HEK293 (cell line): ENCODE results near the gene CLGN.

ENCODE experiments used
- GFI1B ChIP-seq: fragments of 450-650 bp; formaldehyde crosslinking; IDR thresholded peaks from 2 replicates; pipeline ENCODE4 v1.5.1; 2016; ENCODE audit warnings: missing biosample characterization, missing genetic modification characterization
- KLF16 ChIP-seq: fragments of 450-650 bp; formaldehyde crosslinking; IDR thresholded peaks from 2 replicates; pipeline ENCODE4 v1.5.1; 2017; ENCODE audit warnings: missing biosample characterization, missing genetic modification characterization
- ZBTB17 ChIP-seq: fragments of 450-650 bp; formaldehyde crosslinking; IDR thresholded peaks from 2 replicates; pipeline ENCODE4 v1.5.1; 2016; ENCODE audit warnings: missing biosample characterization, missing genetic modification characterization
- ZNF140 ChIP-seq: fragments of 450-650 bp; formaldehyde crosslinking; IDR thresholded peaks from 2 replicates; pipeline ENCODE4 v1.5.1; 2016; ENCODE audit warnings: missing biosample characterization, missing genetic modification characterization
- ZNF174 ChIP-seq: fragments of 450-650 bp; formaldehyde crosslinking; IDR thresholded peaks from 2 replicates; pipeline ENCODE4 v1.5.0; 2017; ENCODE audit warnings: missing biosample characterization, mild to moderate bottlenecking, missing genetic modification characterization
- ZNF223 ChIP-seq: fragments of 450-650 bp; formaldehyde crosslinking; IDR thresholded peaks from 2 replicates; pipeline ENCODE4 v1.5.1; 2016; ENCODE audit warnings: missing biosample characterization, missing genetic modification characterization
- ZNF350 ChIP-seq: fragments of 450-650 bp; formaldehyde crosslinking; IDR thresholded peaks from 2 replicates; pipeline ENCODE4 v1.5.0; 2017; ENCODE audit warnings: missing biosample characterization, mild to moderate bottlenecking, missing genetic modification characterization
- ZNF571 ChIP-seq: fragments of 450-650 bp; formaldehyde crosslinking; IDR thresholded peaks from 2 replicates; pipeline ENCODE4 v1.5.0; 2017; ENCODE audit warnings: missing biosample characterization, missing genetic modification characterization
- TF ChIP-seq, protein P1 (sequence below): fragments of 450-650 bp; formaldehyde crosslinking; IDR thresholded peaks from 2 replicates; pipeline ENCODE4 v1.5.1; 2016; ENCODE audit warnings: missing biosample characterization, missing genetic modification characterization
- TF ChIP-seq, protein P2 (sequence below): fragments of 450-650 bp; formaldehyde crosslinking; IDR thresholded peaks from 2 replicates; pipeline ENCODE4; 2016; ENCODE audit warnings: missing biosample characterization, missing genetic modification characterization
- TF ChIP-seq, protein P3 (sequence below): fragments of 450-650 bp; formaldehyde crosslinking; IDR thresholded peaks from 2 replicates; pipeline ENCODE4 v1.5.1; 2016; ENCODE audit warnings: missing biosample characterization, missing genetic modification characterization
- TF ChIP-seq, protein P4 (sequence below): fragments of 450-650 bp; formaldehyde crosslinking; IDR thresholded peaks from 2 replicates; pipeline ENCODE4 v1.5.0; 2017; ENCODE audit warnings: missing biosample characterization, missing genetic modification characterization, borderline replicate concordance

DNA sequence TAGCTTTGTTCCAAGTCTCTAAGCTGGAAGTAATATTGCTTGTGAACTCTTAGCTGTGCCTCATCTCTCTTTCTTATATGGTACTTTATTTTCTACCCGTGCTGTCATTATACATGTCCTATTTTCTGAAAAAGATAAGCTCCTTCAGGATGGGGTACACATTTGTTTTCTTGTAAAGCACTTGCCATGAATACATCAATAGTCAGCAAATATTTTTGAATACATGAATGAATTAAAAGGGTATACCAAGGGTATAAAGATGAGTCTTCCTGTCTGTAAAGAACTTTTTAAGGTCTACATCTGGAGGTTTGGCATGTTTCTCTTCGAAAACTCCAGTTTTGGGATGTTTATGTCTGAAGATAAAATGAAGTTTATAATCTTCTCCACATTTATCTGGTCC, 27.3 kb downstream of the CLGN start:
- TF ChIP-seq KLF16 (tag by site-specific recombination) (no peak), GFI1B (tag by site-specific recombination) (no peak), ZNF140 (no peak), ZBTB17 (no peak), ZNF350 (tag by site-specific recombination) (no peak), ZNF174 (tag by site-specific recombination) (no peak), ZNF223 (tag by site-specific recombination) (no peak), ZNF571 (tag by site-specific recombination) (no peak)
- TF ChIP-seq, protein P1, sequence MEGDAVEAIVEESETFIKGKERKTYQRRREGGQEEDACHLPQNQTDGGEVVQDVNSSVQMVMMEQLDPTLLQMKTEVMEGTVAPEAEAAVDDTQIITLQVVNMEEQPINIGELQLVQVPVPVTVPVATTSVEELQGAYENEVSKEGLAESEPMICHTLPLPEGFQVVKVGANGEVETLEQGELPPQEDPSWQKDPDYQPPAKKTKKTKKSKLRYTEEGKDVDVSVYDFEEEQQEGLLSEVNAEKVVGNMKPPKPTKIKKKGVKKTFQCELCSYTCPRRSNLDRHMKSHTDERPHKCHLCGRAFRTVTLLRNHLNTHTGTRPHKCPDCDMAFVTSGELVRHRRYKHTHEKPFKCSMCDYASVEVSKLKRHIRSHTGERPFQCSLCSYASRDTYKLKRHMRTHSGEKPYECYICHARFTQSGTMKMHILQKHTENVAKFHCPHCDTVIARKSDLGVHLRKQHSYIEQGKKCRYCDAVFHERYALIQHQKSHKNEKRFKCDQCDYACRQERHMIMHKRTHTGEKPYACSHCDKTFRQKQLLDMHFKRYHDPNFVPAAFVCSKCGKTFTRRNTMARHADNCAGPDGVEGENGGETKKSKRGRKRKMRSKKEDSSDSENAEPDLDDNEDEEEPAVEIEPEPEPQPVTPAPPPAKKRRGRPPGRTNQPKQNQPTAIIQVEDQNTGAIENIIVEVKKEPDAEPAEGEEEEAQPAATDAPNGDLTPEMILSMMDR (tag by site-specific recombination): no peak
- TF ChIP-seq, protein P2, sequence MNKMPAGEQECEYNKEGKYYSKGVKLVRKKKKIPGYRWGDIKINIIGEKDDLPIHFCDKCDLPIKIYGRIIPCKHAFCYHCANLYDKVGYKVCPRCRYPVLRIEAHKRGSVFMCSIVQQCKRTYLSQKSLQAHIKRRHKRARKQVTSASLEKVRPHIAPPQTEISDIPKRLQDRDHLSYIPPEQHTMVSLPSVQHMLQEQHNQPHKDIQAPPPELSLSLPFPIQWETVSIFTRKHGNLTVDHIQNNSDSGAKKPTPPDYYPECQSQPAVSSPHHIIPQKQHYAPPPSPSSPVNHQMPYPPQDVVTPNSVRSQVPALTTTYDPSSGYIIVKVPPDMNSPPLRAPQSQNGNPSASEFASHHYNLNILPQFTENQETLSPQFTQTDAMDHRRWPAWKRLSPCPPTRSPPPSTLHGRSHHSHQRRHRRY (tag by site-specific recombination): no peak
- TF ChIP-seq, protein P3, sequence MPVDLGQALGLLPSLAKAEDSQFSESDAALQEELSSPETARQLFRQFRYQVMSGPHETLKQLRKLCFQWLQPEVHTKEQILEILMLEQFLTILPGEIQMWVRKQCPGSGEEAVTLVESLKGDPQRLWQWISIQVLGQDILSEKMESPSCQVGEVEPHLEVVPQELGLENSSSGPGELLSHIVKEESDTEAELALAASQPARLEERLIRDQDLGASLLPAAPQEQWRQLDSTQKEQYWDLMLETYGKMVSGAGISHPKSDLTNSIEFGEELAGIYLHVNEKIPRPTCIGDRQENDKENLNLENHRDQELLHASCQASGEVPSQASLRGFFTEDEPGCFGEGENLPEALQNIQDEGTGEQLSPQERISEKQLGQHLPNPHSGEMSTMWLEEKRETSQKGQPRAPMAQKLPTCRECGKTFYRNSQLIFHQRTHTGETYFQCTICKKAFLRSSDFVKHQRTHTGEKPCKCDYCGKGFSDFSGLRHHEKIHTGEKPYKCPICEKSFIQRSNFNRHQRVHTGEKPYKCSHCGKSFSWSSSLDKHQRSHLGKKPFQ (tag by site-specific recombination): no peak
- TF ChIP-seq, protein P4, sequence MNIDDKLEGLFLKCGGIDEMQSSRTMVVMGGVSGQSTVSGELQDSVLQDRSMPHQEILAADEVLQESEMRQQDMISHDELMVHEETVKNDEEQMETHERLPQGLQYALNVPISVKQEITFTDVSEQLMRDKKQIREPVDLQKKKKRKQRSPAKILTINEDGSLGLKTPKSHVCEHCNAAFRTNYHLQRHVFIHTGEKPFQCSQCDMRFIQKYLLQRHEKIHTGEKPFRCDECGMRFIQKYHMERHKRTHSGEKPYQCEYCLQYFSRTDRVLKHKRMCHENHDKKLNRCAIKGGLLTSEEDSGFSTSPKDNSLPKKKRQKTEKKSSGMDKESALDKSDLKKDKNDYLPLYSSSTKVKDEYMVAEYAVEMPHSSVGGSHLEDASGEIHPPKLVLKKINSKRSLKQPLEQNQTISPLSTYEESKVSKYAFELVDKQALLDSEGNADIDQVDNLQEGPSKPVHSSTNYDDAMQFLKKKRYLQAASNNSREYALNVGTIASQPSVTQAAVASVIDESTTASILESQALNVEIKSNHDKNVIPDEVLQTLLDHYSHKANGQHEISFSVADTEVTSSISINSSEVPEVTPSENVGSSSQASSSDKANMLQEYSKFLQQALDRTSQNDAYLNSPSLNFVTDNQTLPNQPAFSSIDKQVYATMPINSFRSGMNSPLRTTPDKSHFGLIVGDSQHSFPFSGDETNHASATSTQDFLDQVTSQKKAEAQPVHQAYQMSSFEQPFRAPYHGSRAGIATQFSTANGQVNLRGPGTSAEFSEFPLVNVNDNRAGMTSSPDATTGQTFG (tag by site-specific recombination): no peak
